H1 (cell line): ENCODE results near the gene SLCO6A1. TPM values are rescaled to one million over a fixed set of nuclear protein-coding genes. Genes with fewer than 3 reads are reported as not detected.

Experiments used
- CTCF ChIA-PET: fragments of 300-600 bp; sonication (Branson Sonifier 250); formaldehyde crosslinking; loops from one replicate; lab custom pipeline; 2021; ENCODE audit not compliant: partially characterized antibody; lab: Charles Lee
- POLR2A ChIA-PET: fragments of 300-600 bp; sonication (Branson Sonifier 250); formaldehyde crosslinking; loops from one replicate; lab custom pipeline; 2021; ENCODE audit warnings: inconsistent platforms; ENCODE audit not compliant: partially characterized antibody; lab: Charles Lee
- DNase-seq, 2 experiments: peaks; one replicate each; pipeline versions ENCODE4 v3.0.0 to v3.0.0-alpha.2; 2010 to 2022; ENCODE audit warnings: low spot score in 2 of 2, low read depth in 1 of 2, mixed read lengths in 1 of 2
- FAIRE-seq: peaks from 2 replicates; lab custom pipeline; 2011; peaks lifted over from hg19 to GRCh38; lab: Jason Lieb, UNC
- H2AFZ ChIP-seq: 2 replicates; pipeline ENCODE4 v1.8.1; 2012; ENCODE audit warnings: low read length, inconsistent platforms
- H2AK5ac ChIP-seq: 2 replicates; pipeline ENCODE4 v1.6.1; 2013; ENCODE audit warnings: low read depth, low read length
- H2BK120ac ChIP-seq: replicated peaks from 2 replicates; pipeline ENCODE3; 2013; ENCODE audit warnings: low read depth, low read length, inconsistent platforms
- H2BK12ac ChIP-seq: 2 replicates; pipeline ENCODE4 v1.6.1; 2013; ENCODE audit warnings: low read depth, low read length
- H2BK15ac ChIP-seq: 2 replicates; pipeline ENCODE4 v1.6.1; 2013; ENCODE audit warnings: low read length
- H2BK20ac ChIP-seq: 2 replicates; pipeline ENCODE4 v1.6.1; 2013; ENCODE audit warnings: low read length
- H2BK5ac ChIP-seq: 2 replicates; pipeline ENCODE4 v1.6.1; 2013; ENCODE audit warnings: low read depth, low read length
- H3K14ac ChIP-seq: 2 replicates; pipeline ENCODE4 v1.6.1; 2013; ENCODE audit warnings: inconsistent platforms; ENCODE audit not compliant: insufficient read length
- H3K18ac ChIP-seq: 2 replicates; pipeline ENCODE4 v1.6.1; 2013; ENCODE audit warnings: low read length; ENCODE audit errors: extremely low read depth
- H3K23ac ChIP-seq: 2 replicates; pipeline ENCODE4 v1.6.1; 2013; ENCODE audit warnings: inconsistent platforms; ENCODE audit not compliant: insufficient read length
- H3K23me2 ChIP-seq: 2 replicates; pipeline ENCODE4 v1.6.1; 2013; ENCODE audit warnings: low read depth, low read length
- H3K27ac ChIP-seq: 2 replicates; pipeline ENCODE4 v1.6.1; 2011; ENCODE audit warnings: low read depth, low read length, inconsistent platforms
- H3K27me3 ChIP-seq, 4 experiments: replicated peaks in 1 of 4; 1 replicate in 1 of 4; 2 replicates in 3 of 4; pipeline versions ENCODE4 v1.6.1 to v1.8.1; 2011 to 2013; ENCODE audit warnings: low read length in 3 of 4, mild to moderate bottlenecking in 3 of 4, inconsistent platforms in 2 of 4, mixed read lengths in 2 of 4, moderate library complexity in 1 of 4; ENCODE audit not compliant: control insufficient read depth in 3 of 4, insufficient read depth in 3 of 4; ENCODE audit errors: extremely low read depth in 1 of 4
- H3K36me3 ChIP-seq, 4 experiments: 2 replicates each; pipeline versions ENCODE4 v1.6.1 to v1.8.1; 2011 to 2013; ENCODE audit warnings: mild to moderate bottlenecking in 4 of 4, low read length in 3 of 4, moderate library complexity in 2 of 4, control low read depth in 1 of 4, inconsistent platforms in 1 of 4; ENCODE audit not compliant: insufficient read depth in 4 of 4, control insufficient read depth in 2 of 4
- H3K4ac ChIP-seq: replicated peaks from 2 replicates; pipeline ENCODE3; 2013; ENCODE audit warnings: low read length, low read depth, mixed read lengths, inconsistent platforms; ENCODE audit not compliant: insufficient read length
- H3K4me1 ChIP-seq, 4 experiments: replicated peaks in 1 of 4; 1 replicate in 1 of 4; 2 replicates in 3 of 4; pipeline versions ENCODE4 v1.6.1 to v1.8.1; 2011 to 2013; ENCODE audit warnings: low read length in 3 of 4, inconsistent platforms in 2 of 4, mixed read lengths in 1 of 4; ENCODE audit not compliant: insufficient read depth in 4 of 4, control insufficient read depth in 3 of 4
- H3K4me2 ChIP-seq, 2 experiments: 2 replicates each; pipeline versions ENCODE4 v1.6.1 to v1.8.1; 2011 to 2013; ENCODE audit warnings: low read depth in 2 of 2, low read length in 2 of 2, control low read depth in 1 of 2, inconsistent platforms in 1 of 2, mild to moderate bottlenecking in 1 of 2; ENCODE audit not compliant: insufficient read depth in 1 of 2
- H3K4me3 ChIP-seq, 4 experiments: fragments of 200-600, 300-600 bp in 1 of 4; sonication (generic), shearing (Covaris generic), sonication (Bioruptor Twin) in 1 of 4; 2 replicates each; pipeline versions ENCODE4 v1.5.1 to v1.8.1; 2011 to 2016; ENCODE audit warnings: low read length in 4 of 4, low read depth in 3 of 4, control low read depth in 2 of 4, inconsistent platforms in 2 of 4, mild to moderate bottlenecking in 2 of 4, mixed read lengths in 1 of 4, moderate library complexity in 1 of 4; ENCODE audit not compliant: insufficient read depth in 2 of 4; ENCODE audit errors: extremely low read depth in 1 of 4
- H3K56ac ChIP-seq: replicated peaks from 2 replicates; pipeline ENCODE3; 2013; ENCODE audit warnings: low read depth, mild to moderate bottlenecking, mixed read lengths, low read length, inconsistent platforms; ENCODE audit not compliant: insufficient read length
- H3K79me1 ChIP-seq: 2 replicates; pipeline ENCODE4 v1.6.1; 2013; ENCODE audit warnings: low read depth, low read length, control low read depth
- H3K79me2 ChIP-seq, 2 experiments: 2 replicates each; pipeline versions ENCODE4 v1.6.1 to v1.8.1; 2012 to 2013; ENCODE audit warnings: low read length in 2 of 2, mild to moderate bottlenecking in 2 of 2, inconsistent platforms in 1 of 2; ENCODE audit not compliant: insufficient read depth in 2 of 2, control insufficient read depth in 1 of 2
- H3K9ac ChIP-seq, 4 experiments: replicated peaks in 1 of 4; 1 replicate in 1 of 4; 2 replicates in 3 of 4; pipeline versions ENCODE4 v1.6.1 to v1.8.1; 2011 to 2013; ENCODE audit warnings: low read depth in 3 of 4, low read length in 3 of 4, control low read depth in 2 of 4, mild to moderate bottlenecking in 2 of 4, moderate library complexity in 2 of 4, inconsistent platforms in 1 of 4; ENCODE audit errors: extremely low read depth in 1 of 4
- H3K9me3 ChIP-seq, 2 experiments: 2 replicates each; pipeline versions ENCODE4 v1.6.1 to v1.8.1; 2012 to 2013; ENCODE audit warnings: mild to moderate bottlenecking in 2 of 2, moderate library complexity in 2 of 2, control low read depth in 1 of 2, inconsistent platforms in 1 of 2, low read depth in 1 of 2, low read length in 1 of 2, mixed read lengths in 1 of 2; ENCODE audit not compliant: insufficient read depth in 2 of 2
- H4K20me1 ChIP-seq, 2 experiments: replicated peaks in 1 of 2; 2 replicates each; pipeline versions ENCODE3 to v1.8.1; 2011 to 2013; ENCODE audit warnings: inconsistent platforms in 2 of 2, low read length in 2 of 2, mild to moderate bottlenecking in 1 of 2; ENCODE audit not compliant: insufficient read depth in 2 of 2, control insufficient read depth in 1 of 2
- H4K5ac ChIP-seq: 2 replicates; pipeline ENCODE4 v1.6.1; 2013; ENCODE audit warnings: low read length, low read depth, mixed read lengths, inconsistent platforms; ENCODE audit not compliant: insufficient read length
- H4K8ac ChIP-seq: 2 replicates; pipeline ENCODE4 v1.8.0; 2013; ENCODE audit warnings: mild to moderate bottlenecking, moderate library complexity, low read length, inconsistent platforms; ENCODE audit not compliant: insufficient read depth; ENCODE audit errors: extremely low read depth
- H4K91ac ChIP-seq: replicated peaks from 2 replicates; pipeline ENCODE3; 2013; ENCODE audit warnings: low read length, mixed read lengths, inconsistent platforms; ENCODE audit not compliant: insufficient read length
- JUN ChIP-seq: IDR thresholded peaks from 2 replicates; pipeline ENCODE4 v1.6.1; 2011; ENCODE audit warnings: low read depth, mild to moderate bottlenecking, improper control_type of control experiment, low read length
- POLR2AphosphoS5 ChIP-seq: IDR thresholded peaks from 2 replicates; pipeline ENCODE4 v1.6.1; 2011; ENCODE audit warnings: low read depth, low read length
- RFX5 ChIP-seq: IDR thresholded peaks from 2 replicates; pipeline ENCODE4 v1.6.1; 2011; ENCODE audit warnings: low read depth, low read length, improper control_type of control experiment, borderline replicate concordance
- TBP ChIP-seq: IDR thresholded peaks from 2 replicates; pipeline ENCODE4 v1.6.1; 2011; ENCODE audit warnings: low read depth, low read length, improper control_type of control experiment
- WGBS, 2 experiments: shearing (Covaris generic) in 1 of 2; methylation state at CpG; one replicate each; pipeline versions ENCODE4 v1.1.6 to v1.1.7; 2013 to 2015; ENCODE audit warnings: low lambda C conversion rate in 2 of 2, mixed read lengths in 2 of 2, inconsistent platforms in 1 of 2, low coverage in 1 of 2, missing lambda C conversion rate in 1 of 2; ENCODE audit not compliant: insufficient replicate concordance in 2 of 2, insufficient coverage in 1 of 2, insufficient read length in 1 of 2; ENCODE audit errors: extremely low coverage in 1 of 2, missing lambda C conversion rate in 1 of 2; 5-methylcytosine and 5-hydroxymethylcytosine counted together
- polyA plus RNA-seq, 7 experiments: library from polyadenylated mRNA; depleted of rRNA in 3 of 7; stranded (reverse) in 5 of 7; unstranded in 2 of 7; fragments of >200 nt in 5 of 7; fragments of 200-250 nt in 2 of 7; gene quantifications; 1 replicate in 5 of 7; 2 replicates in 1 of 7; 4 replicates in 1 of 7; pipeline versions ENCODE4 v1.2.1 to v1.2.3, GENCODE V29; 2011 to 2013; ENCODE audit warnings: missing spikeins in 2 of 7, mixed read lengths in 2 of 7
- total RNA-seq: library from RNA; stranded (reverse); fragmentation: NEBNext Ultra II Directional; extraction: Animal tissue kit (Norgen Biotek cat#: 25700); gene quantifications from 2 replicates; pipeline ENCODE4 v1.2.1, GENCODE V29; 2021

The SLCO6A1 gene
- total and polyA plus RNA-seq, 2 of the 8 experiments (the other 6 are each of a cell fraction or from before 2014, with no cell fraction given): 0.06 to 0.56 TPM

DNA sequence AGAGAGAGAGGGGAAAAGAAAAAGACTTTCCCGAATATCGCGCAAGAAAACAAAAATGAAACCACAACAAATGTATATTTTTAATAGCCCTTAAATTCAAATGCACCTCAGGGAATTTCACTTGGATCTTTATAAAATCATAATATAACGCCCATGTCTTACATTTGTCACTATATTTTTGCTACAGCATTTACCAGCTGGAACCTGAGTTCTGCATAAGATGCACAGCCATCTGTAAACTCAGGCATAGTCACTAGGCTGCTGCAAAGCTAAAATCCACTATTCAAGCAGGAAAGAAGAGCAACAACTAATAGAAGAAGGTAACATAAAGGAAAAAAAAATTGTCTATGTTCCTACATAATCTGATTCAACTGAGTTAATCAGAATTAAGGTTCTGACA is 30.6 kb upstream of the SLCO6A1 start:
- H3K4me2 ChIP-seq: no peak overlapping the region
- no peaks in the 10 kb centered on the region for H3K9me3 ChIP-seq
- H4K20me1 ChIP-seq: no peaks in the 10 kb centered on the region
- DNase-seq (no peak), FAIRE-seq (no peak)
- no peaks in the 10 kb centered on the region for H3K36me3 ChIP-seq
- TF ChIP-seq JUN (no peak), TBP (no peak), POLR2AphosphoS5 (no peak), RFX5 (no peak)
- no peak overlapping the region for H3K4me3 ChIP-seq
- no peak overlapping the region for H4K8ac ChIP-seq
- H3K9ac ChIP-seq: no peak overlapping the region
- H2AFZ ChIP-seq: no peak overlapping the region
- H3K27ac ChIP-seq: no peak overlapping the region
- H2BK15ac ChIP-seq: no peak overlapping the region
- no peak overlapping the region for H2BK5ac ChIP-seq
- no peaks in the 10 kb centered on the region for H3K4me1 ChIP-seq
- no peak overlapping the region for H2BK12ac ChIP-seq
- H4K91ac ChIP-seq: no peak overlapping the region
- H3K14ac ChIP-seq: no peak overlapping the region
- H3K18ac ChIP-seq: no peak overlapping the region
- H3K23ac ChIP-seq: no peak overlapping the region
- no peak overlapping the region for H2AK5ac ChIP-seq
- no peak overlapping the region for H3K56ac ChIP-seq
- H3K23me2 ChIP-seq: no peaks in the 10 kb centered on the region
- no peaks in the 10 kb centered on the region for H3K27me3 ChIP-seq
- H3K79me1 ChIP-seq: no peaks in the 10 kb centered on the region
- 87% methylated on average over 4 of the region's 4 CpGs; no CpG with 5 or more reads in 1 of the 2 experiments for WGBS, 2 experiments
- H2BK120ac ChIP-seq: no peak overlapping the region
- no peak overlapping the region for H3K4ac ChIP-seq
- H4K5ac ChIP-seq: no peak overlapping the region
- H3K79me2 ChIP-seq: no peaks in the 10 kb centered on the region
- no peak overlapping the region for H2BK20ac ChIP-seq
- POLR2A ChIA-PET: no interaction called here
- CTCF ChIA-PET: interaction anchor here (1.1 kb wide), 1 partner anchor 8 kb away, joined by 3 read pairs; no protein-coding TSS in a partner anchor
